ENCODE data around the gene ARL4A. TPM values are rescaled to one million over a fixed set of nuclear protein-coding genes. Genes with fewer than 3 reads are reported as not detected.
A peak's percentile ranks its signal among the peaks of the same experiment; 100 is the strongest.

ARL4A gene
- total and polyA plus RNA-seq, 9 of the 15 experiments (the other 6 are each of a cell fraction or from before 2014, with no cell fraction given) = 118 to 688 (median 172) TPM

GRCh38 chr7:12731775-12732174 lies 44.3 kb downstream of the ARL4A start (continued):
- TF ChIP-seq CHD7 (IDR thresholded peaks at IDR 0.05; ENCODE audit: low read depth, low read length) = no peak
- TF ChIP-seq MEIS2 (IDR thresholded peaks at IDR 0.05; ENCODE audit: partially characterized antibody) = peak; percentile 52
- no peak for TF ChIP-seq ZKSCAN1 (IDR thresholded peaks at IDR 0.05; ENCODE audit: low read depth, low read length)
- peak; percentile 40; the same call in 1 of the 2 replicates for TF ChIP-seq KLF16 (IDR thresholded peaks at IDR 0.05)
- TF ChIP-seq MAZ (CRISPR knock-in tag; conservative IDR thresholded peaks at IDR 0.05 in 1 of 2, IDR thresholded peaks at IDR 0.05 in 1 of 2) = 0 out of 4 replicates have a peak, but pooled peaks of 1 of the 2 experiments have one; percentile 1
- peak; percentile 79 for TF ChIP-seq LEF1 (IDR thresholded peaks at IDR 0.05)
- TF ChIP-seq NRF1 (conservative IDR thresholded peaks at IDR 0.05 in 1 of 2, IDR thresholded peaks at IDR 0.05 in 1 of 2) = no peak
- peak; percentile 89 for TF ChIP-seq SMARCE1 (IDR thresholded peaks at IDR 0.05)
- TF ChIP-seq SIX5 (IDR thresholded peaks at IDR 0.05; ENCODE audit: borderline replicate concordance in 1 of 2, insufficient read depth in 1 of 2, low read depth in 1 of 2, low read length in 2 of 2) = no peak
- TF ChIP-seq CBFA2T3 (IDR thresholded peaks at IDR 0.05) = peak; percentile 87
- no peak for TF ChIP-seq ZNF778 (CRISPR knock-in tag; IDR thresholded peaks at IDR 0.05)
- peak; percentile 38 for TF ChIP-seq CCNT2 (IDR thresholded peaks at IDR 0.05; ENCODE audit: borderline replicate concordance, extremely low read depth, insufficient read length, low read depth, low read length)
- no peak for TF ChIP-seq CREB1 (IDR thresholded peaks at IDR 0.05)
- no peak for TF ChIP-seq CREB1 (CRISPR knock-in tag; IDR thresholded peaks at IDR 0.05)
- peak; percentile 83; the same call in 1 of the 2 replicates for TF ChIP-seq KLF1 (tag; IDR thresholded peaks at IDR 0.05)
- TF ChIP-seq TRIM24 (IDR thresholded peaks at IDR 0.05) = peak in 1 of 2 experiments; percentile 55; a peak in 1 of 4 replicates
